ENCODE measurements around the gene TRMT44. TPM values are rescaled to one million over a fixed set of nuclear protein-coding genes. Genes with fewer than 3 reads are reported as not detected.

Gene TRMT44, protein sequence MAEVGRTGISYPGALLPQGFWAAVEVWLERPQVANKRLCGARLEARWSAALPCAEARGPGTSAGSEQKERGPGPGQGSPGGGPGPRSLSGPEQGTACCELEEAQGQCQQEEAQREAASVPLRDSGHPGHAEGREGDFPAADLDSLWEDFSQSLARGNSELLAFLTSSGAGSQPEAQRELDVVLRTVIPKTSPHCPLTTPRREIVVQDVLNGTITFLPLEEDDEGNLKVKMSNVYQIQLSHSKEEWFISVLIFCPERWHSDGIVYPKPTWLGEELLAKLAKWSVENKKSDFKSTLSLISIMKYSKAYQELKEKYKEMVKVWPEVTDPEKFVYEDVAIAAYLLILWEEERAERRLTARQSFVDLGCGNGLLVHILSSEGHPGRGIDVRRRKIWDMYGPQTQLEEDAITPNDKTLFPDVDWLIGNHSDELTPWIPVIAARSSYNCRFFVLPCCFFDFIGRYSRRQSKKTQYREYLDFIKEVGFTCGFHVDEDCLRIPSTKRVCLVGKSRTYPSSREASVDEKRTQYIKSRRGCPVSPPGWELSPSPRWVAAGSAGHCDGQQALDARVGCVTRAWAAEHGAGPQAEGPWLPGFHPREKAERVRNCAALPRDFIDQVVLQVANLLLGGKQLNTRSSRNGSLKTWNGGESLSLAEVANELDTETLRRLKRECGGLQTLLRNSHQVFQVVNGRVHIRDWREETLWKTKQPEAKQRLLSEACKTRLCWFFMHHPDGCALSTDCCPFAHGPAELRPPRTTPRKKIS
- 17.6 and 20.2 TPM in 2 replicates for total RNA-seq

GRCh38 chr4:8440492-8441311, at the start of gene TRMT44, which contains the start of gene ACOX3:
TSS of gene TRMT44 (plus strand) at chr4:8440777. CDS start at chr4:8440823, 46 bp downstream.
TSS of gene ACOX3 (minus strand) at chr4:8440723. CDS start at chr4:8416521, 24,202 bp downstream.

Small RNA genes within 50 kb of the gene (small RNA-seq; reads per million reads assigned to genes)
- 0.19 reads per million for gene RNA5SP152

Other genes with a start within 250 kb of the TRMT44 start
- gene SH3TC1, start 241.5 kb upstream of the TRMT44 start, total RNA-seq, result 2.2 and 4.8 TPM in 2 replicates
- 2.3 and 12.1 TPM in 2 replicates for gene HTRA3, start 171.0 kb upstream of the TRMT44 start, total RNA-seq
- gene ACOX3, start 54 bp upstream of the TRMT44 start, total RNA-seq, result 22.3 and 27.2 TPM in 2 replicates
- 0.37 and 0.39 TPM in 2 replicates for gene GPR78, start 139.6 kb downstream of the TRMT44 start, total RNA-seq
- 2.0 and 4.0 TPM in 2 replicates for gene CPZ, start 152.0 kb downstream of the TRMT44 start, total RNA-seq

All from subcutaneous preadipocyte (primary cell).